ACC112 (cell line): Measurements from ENCODE around the gene TPD52L1.

Experiments used
- H2AFZ ChIP-seq: fragments of 200-600 bp; sonication (generic); one replicate; pipeline ENCODE4 v1.6.0; 2017; ENCODE audit warnings: antibody characterized with exemption, low read length; ENCODE audit not compliant: unreplicated experiment
- H3K27ac ChIP-seq: fragments of 200-600 bp; sonication (generic); 2 replicates; pipeline ENCODE4 v1.5.1; 2014; ENCODE audit warnings: low read depth, mild to moderate bottlenecking, antibody characterized with exemption, low read length, moderate library complexity
- H3K27me3 ChIP-seq: fragments of 200-600 bp; sonication (generic); 2 replicates; pipeline ENCODE4 v1.6.1; 2014; ENCODE audit warnings: mild to moderate bottlenecking, antibody characterized with exemption, low read length, moderate library complexity, mixed read lengths; ENCODE audit not compliant: insufficient read depth
- H3K36me3 ChIP-seq: fragments of 200-600 bp; sonication (generic); 2 replicates; pipeline ENCODE4 v1.6.1; 2016; ENCODE audit warnings: mild to moderate bottlenecking, antibody characterized with exemption, low read length, moderate library complexity, mixed read lengths; ENCODE audit not compliant: insufficient read depth
- H3K4me1 ChIP-seq: fragments of 200-600 bp; sonication (generic); one replicate; pipeline ENCODE4 v1.6.1; 2016; ENCODE audit warnings: low read length, mixed read lengths; ENCODE audit not compliant: insufficient read depth, unreplicated experiment, control insufficient read depth
- H3K4me3 ChIP-seq: fragments of 200-600 bp; sonication (generic); 2 replicates; pipeline ENCODE4 v1.5.1; 2014; ENCODE audit warnings: mild to moderate bottlenecking, low read depth, low read length
- H3K79me2 ChIP-seq: fragments of 200-600 bp; sonication (generic); one replicate; pipeline ENCODE4 v1.6.0; 2016; ENCODE audit warnings: low read length; ENCODE audit not compliant: control insufficient read depth, unreplicated experiment, insufficient read depth

The TPD52L1 gene

DNA sequence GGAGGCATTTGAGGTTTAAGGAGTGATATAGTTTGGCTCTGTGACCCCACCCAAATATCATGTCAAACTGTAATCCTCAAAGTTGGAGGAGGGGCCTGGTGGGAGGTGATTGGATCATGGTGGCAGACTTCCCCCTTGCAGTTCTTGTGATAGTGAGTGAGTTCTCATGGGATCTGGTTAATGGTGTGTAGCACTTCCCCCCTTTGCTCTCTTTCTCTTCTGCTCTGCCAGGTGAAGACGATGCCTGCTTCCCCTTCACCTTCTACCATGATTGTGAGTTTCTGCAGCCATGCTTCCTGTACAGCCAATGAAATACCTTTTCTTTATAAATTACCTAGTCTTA lies 149.9 kb downstream of the TPD52L1 start:
- H3K27me3 ChIP-seq = peaks cover 10% of the 10 kb centered on the region
- no peak overlapping the region for H3K27ac ChIP-seq
- peaks cover 8% of the 10 kb centered on the region; the same call in 1 of the 2 replicates for H3K36me3 ChIP-seq
- H3K4me1 ChIP-seq = peaks cover 19% of the 10 kb centered on the region
- no peak overlapping the region for H2AFZ ChIP-seq
- H3K79me2 ChIP-seq = peaks cover 13% of the 10 kb centered on the region
- H3K4me3 ChIP-seq = no peak overlapping the region

DNA sequence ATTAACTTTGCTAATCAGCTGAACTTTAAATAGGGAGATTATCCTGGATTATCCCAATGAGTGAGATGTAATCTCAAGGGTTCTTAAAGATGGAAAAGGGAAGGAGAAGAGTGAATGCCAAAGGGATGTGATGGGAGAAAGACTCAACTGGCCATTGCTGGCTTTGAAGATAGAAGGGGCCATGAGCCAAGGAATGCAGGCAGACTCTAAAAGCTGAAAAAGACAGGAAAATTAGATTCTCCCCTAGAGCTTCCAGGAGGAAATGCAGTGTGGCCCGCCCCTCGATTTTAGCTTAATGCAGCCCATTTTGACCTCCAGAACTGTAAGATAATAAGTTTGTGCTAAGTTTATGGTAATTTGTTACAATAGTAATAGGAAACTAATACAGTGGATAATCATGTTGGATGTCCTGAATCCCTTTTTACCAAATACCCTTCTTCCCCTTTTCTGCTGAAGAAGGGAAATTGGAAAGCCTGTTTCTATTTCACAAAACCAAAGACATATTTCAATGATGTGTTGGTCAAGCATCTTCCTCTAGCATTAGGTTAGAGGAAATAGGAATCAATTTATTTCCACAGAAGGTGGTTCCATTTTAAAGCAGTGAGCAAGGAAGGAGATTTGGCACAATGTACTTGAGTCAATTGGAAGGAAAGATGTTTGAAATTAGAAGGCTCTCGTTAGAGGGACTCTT lies 151.5 kb downstream of the TPD52L1 start:
- H3K79me2 ChIP-seq = peaks cover 6% of the 10 kb centered on the region
- peaks cover 2% of the 10 kb centered on the region; the same call in 1 of the 2 replicates for H3K36me3 ChIP-seq
- peaks cover 11% of the 10 kb centered on the region for H3K4me1 ChIP-seq
- H2AFZ ChIP-seq = no peak overlapping the region
- peaks cover 10% of the 10 kb centered on the region for H3K27me3 ChIP-seq
- no peak overlapping the region for H3K27ac ChIP-seq
- H3K4me3 ChIP-seq = no peak overlapping the region

- peaks cover 6% of the 10 kb centered on the region for H3K4me1 ChIP-seq
- no peaks in the 10 kb centered on the region for H3K36me3 ChIP-seq
- H3K27me3 ChIP-seq = peaks cover 10% of the 10 kb centered on the region
- no peak overlapping the region for H3K27ac ChIP-seq
- H3K79me2 ChIP-seq = no peaks in the 10 kb centered on the region
- H2AFZ ChIP-seq = no peak overlapping the region
- no peak overlapping the region for H3K4me3 ChIP-seq
Measured at GRCh38 chr6:125306756-125307149, 153.2 kb downstream of the TPD52L1 start.

DNA sequence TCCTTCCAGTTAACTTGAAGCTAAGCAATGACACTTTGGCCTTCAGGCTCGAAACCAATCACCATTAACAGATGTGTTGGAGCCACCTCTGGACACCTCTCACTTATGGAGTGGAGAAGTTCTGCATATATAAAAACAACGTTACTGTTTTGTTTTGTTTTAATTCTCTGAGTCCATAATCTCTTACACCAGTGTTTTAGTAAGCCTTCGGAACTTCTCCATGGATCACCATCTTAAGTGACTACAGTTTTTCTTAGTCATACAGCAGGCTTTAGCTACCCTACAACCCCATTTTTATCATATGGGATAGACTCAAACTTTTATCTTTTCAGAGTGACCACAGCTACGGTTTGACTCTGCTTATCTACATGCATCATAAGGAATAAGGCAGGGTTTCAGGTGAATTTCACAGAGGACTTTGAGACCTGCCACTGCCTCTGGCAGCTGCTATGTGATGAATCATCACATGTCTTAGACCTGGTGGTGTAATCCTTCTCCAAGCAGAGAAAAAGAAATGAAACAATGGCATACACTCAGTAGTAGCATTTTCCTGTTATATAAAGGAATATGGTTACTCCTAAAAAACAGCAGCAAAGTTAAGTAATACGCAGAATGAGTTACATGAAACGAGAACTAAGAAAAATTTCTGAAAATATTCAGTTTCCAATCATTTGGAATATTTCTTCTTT lies 153.7 kb downstream of the TPD52L1 start:
- peaks cover 6% of the 10 kb centered on the region for H3K4me1 ChIP-seq
- H3K27me3 ChIP-seq = peaks cover 10% of the 10 kb centered on the region
- H3K36me3 ChIP-seq = no peaks in the 10 kb centered on the region
- no peak overlapping the region for H3K4me3 ChIP-seq
- no peak overlapping the region for H3K27ac ChIP-seq
- H2AFZ ChIP-seq = no peak overlapping the region
- H3K79me2 ChIP-seq = no peaks in the 10 kb centered on the region

- H2AFZ ChIP-seq = no peak overlapping the region
- no peak overlapping the region for H3K4me3 ChIP-seq
- peaks cover 6% of the 10 kb centered on the region for H3K4me1 ChIP-seq
- no peaks in the 10 kb centered on the region for H3K79me2 ChIP-seq
- H3K36me3 ChIP-seq = no peaks in the 10 kb centered on the region
- H3K27me3 ChIP-seq = peaks cover 10% of the 10 kb centered on the region
- no peak overlapping the region for H3K27ac ChIP-seq
Measured at GRCh38 chr6:125307964-125308615, 154.5 kb downstream of the TPD52L1 start.

GRCh38 chr6:125310994-125311649 lies 157.5 kb downstream of the TPD52L1 start:
- Histone ChIP-seq H3K27ac (no peak overlapping the region), H3K27me3 (peaks cover 3% of the 10 kb centered on the region; the same call in 1 of the 2 replicates), H2AFZ (no peak overlapping the region), H3K79me2 (no peaks in the 10 kb centered on the region), H3K4me3 (no peak overlapping the region), H3K4me1 (peaks cover 6% of the 10 kb centered on the region), H3K36me3 (no peaks in the 10 kb centered on the region)

DNA sequence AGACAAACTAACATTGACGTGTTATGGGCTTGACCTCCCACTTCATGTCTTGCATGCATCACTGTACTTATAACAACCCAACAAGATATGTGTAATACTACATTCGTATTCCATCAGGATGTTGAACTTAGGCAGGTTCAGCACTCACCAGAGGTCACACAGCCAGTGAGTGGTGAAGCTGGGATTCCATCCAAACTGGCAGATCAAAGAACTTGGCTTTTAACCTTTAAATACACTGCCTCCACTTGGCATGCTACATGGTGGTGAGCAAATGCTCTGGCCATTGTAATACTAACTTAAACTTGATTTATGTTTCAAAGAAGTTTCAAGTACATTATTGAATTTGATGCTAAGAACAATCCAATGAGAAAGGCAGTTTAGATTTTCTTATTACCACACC lies 158.9 kb downstream of the TPD52L1 start:
- Histone ChIP-seq H3K4me3 (no peak overlapping the region), H3K27ac (no peak overlapping the region), H3K4me1 (peaks cover 6% of the 10 kb centered on the region), H3K27me3 (no peaks in the 10 kb centered on the region; the same call in 1 of the 2 replicates), H3K79me2 (no peaks in the 10 kb centered on the region), H2AFZ (no peak overlapping the region), H3K36me3 (no peaks in the 10 kb centered on the region)

GRCh38 chr6:125312950-125313349 lies 159.4 kb downstream of the TPD52L1 start:
- no peak overlapping the region for H3K4me3 ChIP-seq
- no peaks in the 10 kb centered on the region; the same call in 1 of the 2 replicates for H3K27me3 ChIP-seq
- H2AFZ ChIP-seq = no peak overlapping the region
- H3K36me3 ChIP-seq = no peaks in the 10 kb centered on the region
- H3K4me1 ChIP-seq = peaks cover 1% of the 10 kb centered on the region
- no peaks in the 10 kb centered on the region for H3K79me2 ChIP-seq
- no peak overlapping the region for H3K27ac ChIP-seq
